Right lobe of liver (tissue), 4 donors: ENCODE measurements around the gene RBFOX1.

Experiments used
- CTCF ChIP-seq, 4 donors: fragments of 200-600 bp in 3 of 4; fragments of 450-650 bp in 1 of 4; IDR thresholded peaks; one replicate each; pipeline versions ENCODE4 v1.5.1 to v1.8.0; 2016 to 2022; ENCODE audit warnings: antibody characterized with exemption in 4 of 4, mild to moderate bottlenecking in 2 of 4
- POLR2A ChIP-seq: fragments of 450-650 bp; IDR thresholded peaks from one replicate; pipeline ENCODE4 v1.6.1; 2017; ENCODE audit warnings: antibody characterized with exemption, mild to moderate bottlenecking
- donor health status: DM: no; HTN: no; CAD: no.
- donor health status: DM: no; HTN: no; CAD: no.
- donor health status: DM: no; HTN: yes; CAD: no.

GRCh38 chr16:7419441-7419840 is 86.8 kb downstream of the RBFOX1 start:
- TF ChIP-seq CTCF (IDR thresholded peaks at IDR 0.05) (no peak), POLR2A (no peak)
